Bronchial epithelial cell (primary cell): Measurements from ENCODE around the gene CRYBA2. TPM values are rescaled to one million over a fixed set of nuclear protein-coding genes. Genes with fewer than 3 reads are reported as not detected.

ENCODE experiments used
- DNase-seq: peaks from one replicate; pipeline ENCODE4 v3.0.0-alpha.2; 2010; ENCODE audit warnings: low read depth
- FAIRE-seq: peaks from 2 replicates; lab custom pipeline; 2011; peaks lifted over from hg19 to GRCh38; lab: Jason Lieb, UNC
- H3K27me3 ChIP-seq: 2 replicates; pipeline ENCODE4 v1.5.1; 2011; ENCODE audit warnings: low read length; ENCODE audit not compliant: control insufficient read depth, insufficient read depth
- H3K36me3 ChIP-seq: 2 replicates; pipeline ENCODE4 v1.5.1; 2011; ENCODE audit warnings: low read length; ENCODE audit not compliant: control insufficient read depth, insufficient read depth
- H3K4me3 ChIP-seq: 2 replicates; pipeline ENCODE4 v1.5.1; 2011; ENCODE audit warnings: mild to moderate bottlenecking, low read depth, low read length, control low read depth
- total RNA-seq: library from RNA; depleted of rRNA; stranded (reverse); fragments of >200 nt; gene quantifications from 2 replicates; pipeline ENCODE4 v1.2.1, GENCODE V29; 2014
- TF ChIP-seq, protein P1 (sequence below): IDR thresholded peaks from 2 replicates; pipeline ENCODE4 v1.5.1; 2011; ENCODE audit warnings: mild to moderate bottlenecking, moderate library complexity, low read length, control low read depth, inconsistent platforms; ENCODE audit not compliant: insufficient read depth, severe bottlenecking

The CRYBA2 gene
- total RNA-seq, 1 donor from 2014 or later: not detected

DNA sequence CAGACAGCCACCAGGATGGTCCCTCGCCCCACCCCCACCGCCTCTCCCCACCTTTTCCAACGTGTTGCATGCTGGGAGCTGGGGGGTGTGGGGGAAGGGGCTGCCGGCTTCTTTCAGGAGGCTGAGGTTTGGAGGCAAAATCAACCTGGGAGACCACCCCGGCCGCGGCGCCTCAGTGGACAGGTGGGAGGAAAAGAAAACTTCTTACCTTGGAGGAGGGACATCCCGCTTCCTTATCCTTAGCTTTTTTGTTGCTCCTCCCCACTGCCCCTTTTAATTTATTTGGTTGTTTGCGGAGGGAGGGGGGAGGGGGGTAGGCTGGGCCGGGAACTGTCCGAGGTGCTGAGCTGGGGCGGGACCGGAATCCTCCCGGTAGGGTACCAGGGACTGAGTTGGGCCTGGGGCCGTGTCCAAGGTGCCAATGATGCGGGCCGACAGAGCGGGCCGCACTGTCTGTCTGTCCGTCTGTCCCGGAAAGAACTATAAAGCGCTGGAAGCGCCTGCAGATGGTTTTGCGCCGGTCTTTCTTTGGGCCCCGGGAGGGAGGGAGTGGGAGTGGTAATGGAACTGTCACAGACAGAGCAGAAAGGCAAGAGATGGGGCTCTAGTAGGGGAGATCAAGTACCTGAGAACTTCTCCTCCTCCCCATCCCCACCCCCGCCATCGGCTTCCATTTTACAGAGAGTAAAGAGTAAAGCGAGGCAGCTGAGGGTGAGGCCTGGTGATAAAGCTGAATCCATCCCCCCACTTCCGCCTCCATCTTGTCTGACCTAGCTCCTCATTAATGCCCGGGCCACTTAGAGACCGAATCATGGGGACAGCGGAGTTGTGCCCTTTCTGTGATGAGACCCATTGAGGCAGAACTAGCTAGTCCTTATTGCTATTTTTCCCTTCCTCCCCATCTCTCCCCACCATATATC, 31.3 kb downstream of the CRYBA2 start:
- FAIRE-seq (no peak), DNase-seq (no peak)
- Histone ChIP-seq H3K4me3 (no peak overlapping the region), H3K27me3 (peaks cover 20% of the 10 kb centered on the region), H3K36me3 (no peaks in the 10 kb centered on the region)
- TF ChIP-seq, protein P1, sequence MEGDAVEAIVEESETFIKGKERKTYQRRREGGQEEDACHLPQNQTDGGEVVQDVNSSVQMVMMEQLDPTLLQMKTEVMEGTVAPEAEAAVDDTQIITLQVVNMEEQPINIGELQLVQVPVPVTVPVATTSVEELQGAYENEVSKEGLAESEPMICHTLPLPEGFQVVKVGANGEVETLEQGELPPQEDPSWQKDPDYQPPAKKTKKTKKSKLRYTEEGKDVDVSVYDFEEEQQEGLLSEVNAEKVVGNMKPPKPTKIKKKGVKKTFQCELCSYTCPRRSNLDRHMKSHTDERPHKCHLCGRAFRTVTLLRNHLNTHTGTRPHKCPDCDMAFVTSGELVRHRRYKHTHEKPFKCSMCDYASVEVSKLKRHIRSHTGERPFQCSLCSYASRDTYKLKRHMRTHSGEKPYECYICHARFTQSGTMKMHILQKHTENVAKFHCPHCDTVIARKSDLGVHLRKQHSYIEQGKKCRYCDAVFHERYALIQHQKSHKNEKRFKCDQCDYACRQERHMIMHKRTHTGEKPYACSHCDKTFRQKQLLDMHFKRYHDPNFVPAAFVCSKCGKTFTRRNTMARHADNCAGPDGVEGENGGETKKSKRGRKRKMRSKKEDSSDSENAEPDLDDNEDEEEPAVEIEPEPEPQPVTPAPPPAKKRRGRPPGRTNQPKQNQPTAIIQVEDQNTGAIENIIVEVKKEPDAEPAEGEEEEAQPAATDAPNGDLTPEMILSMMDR: no peak

DNA sequence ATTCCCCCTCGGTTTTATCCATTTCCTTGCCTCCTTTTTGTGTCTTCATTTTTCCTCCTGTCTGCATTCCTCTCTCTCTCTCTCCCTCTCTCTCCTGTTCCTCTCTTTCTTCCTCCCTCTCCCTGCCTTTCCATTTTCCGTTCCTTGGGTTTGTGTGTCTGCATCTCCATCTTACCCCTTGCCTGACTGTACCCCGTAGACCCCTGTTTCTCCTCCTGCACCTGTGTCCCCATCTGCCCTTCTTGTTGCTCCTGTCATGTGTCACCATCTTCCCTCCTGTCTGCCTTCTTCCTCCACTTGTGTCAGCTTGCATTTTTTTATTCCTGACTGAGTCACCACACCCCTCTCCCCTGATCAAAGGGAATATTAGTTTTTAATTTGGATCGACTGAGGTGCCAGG, 32.0 kb downstream of the CRYBA2 start:
- Histone ChIP-seq H3K4me3 (no peak overlapping the region), H3K36me3 (no peaks in the 10 kb centered on the region), H3K27me3 (peaks cover 22% of the 10 kb centered on the region)
- DNase-seq (no peak), FAIRE-seq (no peak)
- TF ChIP-seq, protein P1: no peak

DNA sequence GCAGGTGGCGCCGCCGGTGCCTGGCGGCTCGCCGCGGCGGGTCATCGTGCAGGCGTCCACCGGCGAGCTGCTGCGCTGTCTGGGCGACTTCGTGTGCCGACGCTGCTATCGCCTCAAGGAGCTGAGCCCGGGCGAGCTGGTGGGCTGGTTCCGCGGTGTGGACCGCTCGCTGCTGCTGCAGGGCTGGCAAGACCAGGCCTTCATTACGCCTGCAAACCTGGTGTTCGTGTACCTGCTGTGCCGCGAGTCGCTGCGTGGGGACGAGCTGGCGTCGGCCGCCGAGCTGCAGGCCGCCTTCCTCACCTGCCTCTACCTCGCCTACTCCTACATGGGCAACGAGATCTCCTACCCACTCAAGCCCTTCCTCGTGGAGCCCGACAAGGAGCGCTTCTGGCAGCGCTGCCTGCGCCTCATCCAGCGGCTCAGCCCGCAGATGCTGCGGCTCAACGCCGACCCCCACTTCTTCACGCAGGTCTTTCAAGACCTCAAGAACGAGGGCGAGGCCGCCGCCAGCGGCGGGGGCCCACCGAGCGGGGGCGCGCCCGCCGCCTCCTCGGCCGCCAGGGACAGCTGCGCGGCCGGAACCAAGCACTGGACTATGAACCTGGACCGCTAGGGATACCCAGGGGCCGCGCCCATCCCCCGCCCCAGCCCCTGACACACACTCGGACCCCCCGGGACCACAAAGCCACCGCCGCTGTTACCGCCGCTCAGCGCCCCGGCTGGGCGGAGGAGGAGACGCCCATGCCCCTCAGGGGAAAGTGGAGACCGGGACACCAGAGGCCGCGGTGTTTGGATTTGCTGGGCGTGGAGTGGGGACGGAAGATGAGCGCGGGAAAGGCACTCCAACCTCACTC, 32.7 kb downstream of the CRYBA2 start:
- Histone ChIP-seq H3K4me3 (no peak overlapping the region), H3K36me3 (no peaks in the 10 kb centered on the region), H3K27me3 (peaks cover 22% of the 10 kb centered on the region)
- TF ChIP-seq, protein P1: no peak
- DNase-seq (no peak), FAIRE-seq (no peak)

DNA sequence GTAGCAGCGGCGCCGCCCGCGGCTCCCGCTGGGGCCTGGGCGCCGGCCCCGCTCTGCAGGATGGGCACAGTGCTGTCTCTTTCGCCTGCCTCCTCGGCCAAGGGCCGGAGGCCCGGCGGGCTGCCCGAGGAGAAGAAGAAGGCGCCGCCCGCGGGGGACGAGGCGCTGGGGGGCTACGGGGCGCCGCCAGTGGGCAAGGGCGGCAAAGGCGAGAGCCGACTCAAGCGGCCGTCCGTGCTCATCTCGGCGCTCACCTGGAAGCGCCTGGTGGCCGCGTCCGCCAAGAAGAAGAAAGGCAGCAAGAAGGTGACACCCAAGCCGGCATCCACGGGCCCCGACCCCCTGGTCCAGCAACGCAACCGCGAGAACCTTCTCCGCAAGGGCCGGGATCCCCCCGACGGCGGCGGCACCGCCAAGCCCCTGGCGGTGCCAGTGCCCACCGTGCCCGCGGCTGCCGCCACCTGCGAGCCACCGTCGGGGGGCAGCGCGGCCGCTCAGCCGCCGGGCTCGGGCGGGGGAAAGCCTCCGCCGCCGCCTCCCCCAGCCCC, 33.4 kb downstream of the CRYBA2 start:
- no peaks in the 10 kb centered on the region for H3K36me3 ChIP-seq

DNA sequence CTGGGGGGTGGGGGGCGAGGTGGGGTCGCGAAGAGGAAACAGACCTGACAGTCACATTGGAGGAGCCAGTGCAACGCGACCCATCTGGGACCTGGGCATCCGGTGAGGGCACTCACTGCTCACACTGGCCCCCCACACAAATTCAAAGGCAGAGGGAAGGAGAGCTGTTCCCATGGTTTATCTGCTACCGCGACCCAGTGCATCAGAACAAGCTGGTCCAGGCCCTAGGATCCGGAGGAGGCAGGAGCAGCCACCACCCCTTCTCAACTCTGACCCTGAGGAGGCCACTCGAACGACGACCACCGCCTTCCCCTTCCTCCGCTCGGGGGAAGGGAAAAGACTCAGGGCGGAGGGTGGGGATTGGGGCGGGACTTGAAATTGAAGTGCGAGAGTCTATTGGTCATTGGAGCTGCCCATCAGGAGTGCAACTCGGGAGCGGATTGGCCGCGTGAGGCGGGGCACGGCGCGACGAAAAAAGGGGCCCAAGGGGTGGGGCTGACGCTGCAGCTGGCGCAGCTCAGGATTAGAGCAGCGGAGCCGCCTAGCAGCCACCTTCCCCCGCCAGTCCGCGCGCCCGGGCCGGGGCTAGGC, 34.0 kb downstream of the CRYBA2 start, which contains the start of gene CDK5R2:
Gene CDK5R2, plus strand, starts transcription at position 526 of the 591 bp plus-strand sequence. CDS start 155 bp downstream, outside the sequence.
- Histone ChIP-seq H3K27me3 (peaks cover 24% of the 10 kb centered on the region), H3K4me3 (peak within 1 kb of the TSS; percentile 31), H3K36me3 (no peaks in the 10 kb centered on the region)
- TF ChIP-seq, protein P1: no peak
- DNase-seq (peak; percentile 72), FAIRE-seq (no peak)

More for the DNA sequence above, 33.4 kb downstream of the CRYBA2 start:
- no peak for FAIRE-seq
- Histone ChIP-seq H3K4me3 (peak overlapping the region; percentile 31), H3K27me3 (peaks cover 24% of the 10 kb centered on the region)
- TF ChIP-seq, protein P1: no peak
- DNase-seq: no peak
